Activated effector memory CD4-positive, alpha-beta T cell treated with anti-CD3 and anti-CD28 coated beads, Interleukin-2, amount 50 U/mL, for 16 hours (primary cell): ENCODE measurements around the gene TMEM154.

Experiments used
- DNase-seq: peaks from one replicate; pipeline ENCODE4 v3.0.0-alpha.2; 2020

The TMEM154 gene

GRCh38 chr4:152693871-152694270 is 14.1 kb upstream of the TMEM154 start:
- DNase-seq: no peak

- no peak for DNase-seq
Measured at GRCh38 chr4:152691761-152692160, 12.0 kb upstream of the TMEM154 start.

- no peak for DNase-seq
Measured at GRCh38 chr4:152690706-152691651, 11.2 kb upstream of the TMEM154 start.

DNA sequence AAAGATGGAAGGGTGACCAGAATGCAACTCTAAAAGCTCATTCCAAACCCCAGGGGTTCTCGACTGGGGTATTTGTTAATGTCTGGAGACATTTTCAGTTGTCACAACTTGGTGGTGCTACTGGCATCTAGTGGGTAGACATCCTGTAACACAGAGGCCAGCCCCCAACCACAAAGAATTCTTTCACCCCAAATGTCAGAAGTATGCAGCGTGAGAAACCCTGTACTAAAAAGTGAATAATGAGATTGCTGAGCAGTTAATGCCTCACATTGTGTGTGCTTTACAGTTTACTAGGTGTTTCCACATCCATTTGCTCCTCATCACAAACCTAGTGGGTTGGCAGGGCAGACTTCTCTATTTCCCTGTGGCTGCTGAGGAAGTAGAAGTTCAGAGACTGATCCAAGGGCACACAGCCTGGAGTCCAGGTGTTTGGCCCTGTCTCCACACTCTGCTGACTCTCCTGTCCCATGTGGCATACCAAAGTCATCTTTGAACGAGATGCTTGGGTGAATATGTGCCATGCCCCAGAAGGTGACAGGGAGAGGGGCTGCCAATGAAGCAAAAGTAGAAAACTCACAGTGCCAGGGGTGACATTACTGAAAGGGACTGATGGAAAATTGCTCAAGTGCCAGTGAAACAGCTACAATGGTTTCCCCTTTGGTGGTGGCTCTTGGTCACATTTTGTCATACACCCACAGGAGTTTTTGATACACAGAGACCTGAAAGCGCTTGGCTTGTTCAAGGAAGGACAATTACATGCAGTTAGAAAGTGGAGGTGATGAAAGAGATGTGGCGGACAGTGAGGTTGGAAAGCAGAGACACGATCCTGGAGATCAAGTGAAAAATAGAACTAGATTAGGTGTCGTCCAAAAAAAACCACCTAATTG is 10.1 kb upstream of the TMEM154 start:
- no peak for DNase-seq

DNA sequence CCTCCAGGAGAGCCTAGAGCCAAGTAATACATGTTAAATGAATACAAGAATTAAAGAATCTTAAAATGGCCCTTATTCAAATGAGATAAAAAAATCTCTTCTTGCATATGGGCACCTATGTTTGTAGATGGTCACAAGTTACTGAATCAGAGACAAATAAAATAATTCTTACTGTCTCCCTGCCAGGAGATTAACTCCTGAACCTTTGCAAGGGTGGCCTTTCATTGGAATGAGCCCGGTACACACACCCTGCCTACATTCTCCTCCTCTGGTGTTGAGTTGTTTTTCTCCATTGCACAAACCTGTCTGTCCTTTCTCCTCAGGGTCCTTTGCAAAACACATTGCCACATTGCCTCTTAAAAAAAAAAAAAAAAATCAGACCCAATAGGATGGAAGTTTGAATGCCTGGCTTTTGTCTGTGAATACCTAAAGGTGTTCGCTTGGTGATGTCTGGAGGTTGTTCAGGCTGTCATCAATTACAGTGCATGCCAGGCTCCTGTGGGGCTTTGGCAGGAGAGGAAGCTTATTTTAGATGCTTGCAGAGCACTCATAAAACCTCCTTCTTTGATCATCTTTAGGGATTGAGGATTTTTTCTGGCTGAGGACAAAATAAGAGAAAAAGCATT is 8.3 kb upstream of the TMEM154 start:
- no peak for DNase-seq

DNA sequence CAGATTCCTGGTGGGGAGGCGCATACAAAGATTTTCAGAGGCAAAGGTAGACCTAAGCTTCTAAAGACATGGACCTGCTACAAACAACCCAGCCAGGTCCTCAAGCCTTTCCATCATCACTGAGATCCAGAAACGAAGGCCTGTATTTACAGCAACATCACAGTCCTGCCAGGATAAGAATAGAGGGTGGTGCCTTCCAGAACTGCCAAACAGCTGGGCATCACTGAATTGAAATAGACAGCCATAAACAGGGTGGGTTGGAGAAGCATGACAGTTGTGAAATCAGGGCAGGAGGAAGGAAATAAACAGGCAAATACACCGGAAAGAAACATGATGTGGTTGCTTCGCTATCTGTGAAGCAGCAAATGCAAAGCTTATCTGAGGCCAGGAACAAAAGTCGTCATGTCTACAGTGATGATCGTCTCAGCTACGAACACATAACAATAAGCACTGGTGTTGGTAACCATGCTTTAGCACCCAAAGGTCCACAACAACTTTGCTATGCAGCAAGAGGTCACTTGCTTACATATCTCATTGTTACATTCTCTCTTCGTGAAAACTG is 6.7 kb upstream of the TMEM154 start:
- DNase-seq: no peak

DNA sequence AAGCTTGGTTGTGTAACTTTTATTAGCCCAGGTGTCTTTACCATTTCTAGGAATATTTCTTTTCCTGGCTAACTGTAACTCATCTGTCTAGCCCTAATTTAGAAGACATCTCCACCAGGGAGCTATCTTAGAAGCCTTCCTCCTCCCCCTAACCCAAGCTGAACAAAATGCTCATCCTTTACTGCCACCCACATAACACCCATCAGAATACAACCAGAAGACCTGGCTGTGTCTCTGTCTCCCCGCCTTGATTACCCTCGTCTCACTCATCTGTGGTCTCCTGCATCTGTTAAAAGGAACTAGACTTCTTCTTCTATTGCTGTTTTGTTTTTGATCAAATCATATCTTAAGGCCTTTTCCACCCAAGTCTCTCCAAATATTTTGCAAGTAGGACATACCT is 4.8 kb upstream of the TMEM154 start:
- DNase-seq: no peak

DNA sequence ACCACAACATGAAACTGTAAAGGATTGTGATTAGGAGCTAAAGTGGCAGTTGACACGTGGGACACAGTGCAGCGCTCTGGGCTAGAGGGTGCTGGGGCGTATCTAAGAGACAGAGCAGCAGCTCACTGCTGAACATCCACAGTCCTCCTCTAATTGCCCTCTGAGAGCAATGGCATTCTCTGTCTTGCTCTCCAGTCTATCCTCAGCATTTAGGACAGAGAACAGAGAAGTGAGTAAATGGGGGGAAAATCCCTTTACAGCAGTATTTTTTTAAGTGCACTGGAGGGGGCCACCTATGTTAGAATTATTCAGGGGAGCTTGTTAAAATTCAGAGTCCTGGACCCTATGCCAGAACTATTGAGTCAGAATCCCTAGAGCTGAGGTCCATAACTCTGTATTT is 4.2 kb upstream of the TMEM154 start:
- DNase-seq: no peak

DNA sequence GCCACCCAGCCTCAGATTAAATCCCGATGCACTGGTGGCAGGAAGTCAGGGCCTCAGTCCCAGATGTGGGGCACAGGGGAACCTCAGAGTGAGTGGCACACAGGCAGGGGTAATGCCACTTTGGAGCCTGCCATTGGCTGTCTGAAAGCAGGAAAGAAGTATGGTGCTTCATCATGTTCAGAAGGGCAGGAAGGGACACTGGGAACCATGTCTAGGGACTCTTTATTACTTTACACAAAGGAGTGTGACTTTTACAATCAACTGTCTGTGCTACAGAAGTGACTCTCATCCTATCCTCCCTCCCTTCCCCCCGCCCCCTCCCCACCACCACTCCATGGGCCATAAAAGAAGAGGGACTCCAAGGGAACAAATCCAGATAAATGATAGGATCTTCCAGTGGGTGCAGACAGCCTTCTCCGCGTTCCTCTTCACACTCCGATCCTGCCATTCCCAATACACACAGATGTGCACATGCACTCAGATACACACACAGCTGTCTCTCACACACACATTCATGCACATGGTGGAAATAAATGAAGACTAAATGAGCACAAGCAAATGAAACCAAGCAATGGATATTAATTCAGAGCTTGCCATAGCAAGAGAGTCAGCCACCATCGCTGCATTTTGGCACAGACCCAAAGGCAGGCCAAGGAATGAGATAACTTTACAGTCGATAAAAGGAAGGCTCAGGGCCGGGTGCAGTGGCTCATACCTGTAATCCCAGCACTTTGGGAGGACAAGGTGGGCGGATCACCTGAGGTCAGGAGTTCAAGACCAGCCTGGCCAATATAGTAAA is 2.5 kb upstream of the TMEM154 start:
- DNase-seq: no peak

DNA sequence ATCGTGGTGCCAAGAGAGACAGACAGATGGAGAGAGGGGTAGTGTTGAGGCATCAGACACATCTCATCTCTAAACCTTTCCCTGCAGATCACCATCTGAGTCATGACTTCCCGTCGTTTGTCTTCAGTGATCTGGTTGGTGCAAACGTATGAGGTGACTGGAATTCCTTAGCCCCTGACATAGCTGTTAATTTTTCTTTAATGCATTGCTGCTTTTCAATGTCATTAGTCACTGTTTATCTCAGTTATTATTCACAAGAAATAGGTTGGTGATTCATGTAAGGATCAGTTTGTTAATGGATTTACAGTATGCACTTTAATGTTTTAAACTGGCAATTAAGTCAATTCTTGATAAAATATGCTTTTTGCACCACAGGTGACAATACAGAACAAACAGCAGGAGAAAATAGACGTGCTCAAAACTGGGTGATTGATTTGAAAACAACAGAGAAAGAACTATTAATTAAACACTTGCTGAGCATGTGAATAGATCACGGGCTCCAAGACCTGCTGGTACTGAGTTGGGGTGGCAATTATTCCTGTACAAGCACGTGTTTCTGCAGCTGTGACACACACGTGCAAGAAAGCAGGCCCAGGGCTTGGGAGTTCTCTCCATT is 1.3 kb upstream of the TMEM154 start:
- DNase-seq: no peak

DNA sequence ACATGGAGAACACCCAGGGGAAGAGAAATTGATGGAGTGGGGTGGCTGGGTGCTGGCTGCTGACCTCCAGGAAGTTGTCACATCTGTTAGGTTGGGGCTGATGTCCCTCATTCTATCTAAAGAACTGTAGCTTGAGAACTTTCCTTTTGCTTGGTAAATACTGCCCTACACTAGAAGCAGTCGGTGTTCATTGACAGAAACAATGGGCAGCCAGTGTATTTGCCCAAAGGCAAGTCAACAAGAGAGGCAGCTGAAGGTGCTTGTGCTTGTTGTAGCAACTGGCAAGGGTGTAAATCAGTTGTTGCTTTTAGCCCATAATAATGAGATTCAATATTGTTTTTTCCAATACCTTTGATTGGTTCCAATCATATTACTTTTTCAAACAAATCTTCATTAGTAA is 956 bp downstream of the TMEM154 start:
- no peak for DNase-seq

DNA sequence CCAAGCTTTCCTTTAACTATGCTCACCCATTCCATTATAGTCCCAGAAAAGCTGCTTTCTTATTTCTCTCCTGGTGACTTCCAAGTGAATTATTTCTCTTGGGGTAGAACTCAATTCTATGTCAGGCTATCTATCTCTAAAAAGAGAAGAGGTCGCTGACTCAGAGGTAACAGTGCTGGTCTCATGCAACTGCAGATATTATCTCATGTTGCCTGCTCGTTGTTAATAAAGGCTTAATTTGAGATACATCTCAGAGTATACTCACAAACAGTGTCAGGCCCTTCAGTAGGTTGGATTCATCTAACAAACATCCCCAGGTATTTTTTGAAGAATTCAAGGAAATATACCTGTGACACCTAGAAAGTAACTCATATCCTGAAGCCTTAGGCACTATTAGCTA is 2.7 kb downstream of the TMEM154 start:
- no peak for DNase-seq

GRCh38 chr4:152676052-152676854 is 3.5 kb downstream of the TMEM154 start:
- no peak for DNase-seq

GRCh38 chr4:152674359-152674758 is 5.4 kb downstream of the TMEM154 start:
- DNase-seq: no peak

- DNase-seq: no peak
Measured at GRCh38 chr4:152673489-152673888, 6.3 kb downstream of the TMEM154 start.

DNA sequence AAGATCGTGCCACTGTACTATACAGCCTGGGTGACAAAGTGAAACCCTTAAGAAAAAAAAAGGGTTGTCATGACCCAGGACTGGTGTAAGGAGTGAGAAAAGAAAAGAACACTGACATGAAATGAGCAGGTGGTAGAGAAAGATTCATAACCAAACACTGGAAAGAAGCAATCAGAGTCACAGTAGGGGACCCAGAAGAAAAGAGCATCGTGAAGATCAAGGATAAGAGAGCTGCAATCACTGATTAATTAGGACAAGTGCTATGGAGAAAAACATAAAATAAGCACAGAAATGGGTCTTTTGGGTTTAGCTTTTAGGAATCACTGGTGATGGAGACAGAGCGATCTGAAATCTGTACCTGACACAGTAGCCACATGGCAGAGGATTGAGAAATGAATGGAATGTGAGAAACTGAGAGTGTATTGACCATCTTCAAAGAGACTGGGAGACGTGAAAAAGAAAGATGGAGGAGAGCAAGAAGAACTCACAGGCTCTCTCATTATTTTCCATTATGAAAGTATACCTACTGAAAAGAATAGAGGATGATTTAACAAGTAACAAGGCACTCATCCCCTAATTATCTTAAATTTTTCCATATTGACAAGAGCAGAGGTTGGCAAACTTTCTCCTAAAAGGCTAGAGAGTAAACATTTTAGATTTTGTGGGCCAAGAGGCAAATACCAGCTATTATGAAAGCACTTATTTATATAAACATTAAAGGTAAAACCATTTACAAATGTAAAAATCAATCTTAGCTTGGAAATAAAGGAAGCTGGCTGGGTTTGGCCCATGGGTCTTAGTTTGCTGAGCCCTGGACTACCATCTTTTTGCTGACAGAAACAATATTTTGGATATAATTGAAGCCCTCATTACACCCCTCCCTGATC is 7.3 kb downstream of the TMEM154 start:
- DNase-seq: no peak

DNA sequence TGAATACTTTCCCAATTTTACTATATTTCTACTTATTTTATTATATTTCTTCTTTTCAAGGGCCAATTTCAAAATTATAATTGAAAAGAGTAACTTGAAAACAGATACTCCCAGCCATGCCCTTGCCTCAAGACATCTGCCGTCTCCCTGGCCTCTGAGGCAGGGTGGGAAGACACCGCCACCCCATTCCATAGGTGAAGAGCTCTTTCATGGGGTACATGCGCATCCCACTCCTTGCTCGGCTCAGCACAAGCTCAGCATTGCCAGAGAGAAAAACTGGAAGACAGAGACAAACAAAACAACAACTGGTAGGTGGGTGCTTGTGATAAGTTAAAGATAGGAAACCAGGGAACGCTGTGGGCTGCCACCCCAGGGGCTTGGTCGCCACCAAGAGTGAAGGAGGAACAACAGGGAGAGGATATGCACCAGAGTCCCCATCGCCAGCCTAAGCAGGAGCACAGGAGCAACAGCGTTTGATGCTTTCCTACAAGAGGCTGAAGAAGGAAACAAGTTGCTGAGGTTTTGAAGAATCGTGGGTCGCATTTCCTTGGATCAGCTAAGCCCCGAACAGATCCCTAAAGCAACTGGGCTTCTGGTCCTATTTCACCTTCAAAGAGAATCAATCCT is 11.3 kb downstream of the TMEM154 start:
- DNase-seq: no peak

DNA sequence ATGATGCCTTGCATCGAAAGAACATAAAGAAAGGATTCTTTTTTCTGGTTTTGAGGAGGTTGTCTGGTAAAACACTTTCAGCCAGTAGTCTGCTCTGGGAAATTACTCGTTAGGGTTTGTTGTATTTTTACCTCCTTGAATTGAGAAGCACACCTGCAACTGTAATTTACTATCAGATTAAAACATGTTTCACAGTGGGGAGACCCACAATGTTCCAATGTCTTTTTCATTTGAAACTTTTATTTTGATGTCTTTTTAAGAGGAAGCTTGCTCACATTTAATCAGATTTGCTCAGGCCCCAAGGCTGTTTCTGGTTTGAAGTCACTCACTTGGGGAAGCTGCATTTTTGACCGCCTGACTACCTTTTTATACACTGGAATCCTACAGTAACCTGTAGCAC is 12.0 kb downstream of the TMEM154 start:
- no peak for DNase-seq

DNA sequence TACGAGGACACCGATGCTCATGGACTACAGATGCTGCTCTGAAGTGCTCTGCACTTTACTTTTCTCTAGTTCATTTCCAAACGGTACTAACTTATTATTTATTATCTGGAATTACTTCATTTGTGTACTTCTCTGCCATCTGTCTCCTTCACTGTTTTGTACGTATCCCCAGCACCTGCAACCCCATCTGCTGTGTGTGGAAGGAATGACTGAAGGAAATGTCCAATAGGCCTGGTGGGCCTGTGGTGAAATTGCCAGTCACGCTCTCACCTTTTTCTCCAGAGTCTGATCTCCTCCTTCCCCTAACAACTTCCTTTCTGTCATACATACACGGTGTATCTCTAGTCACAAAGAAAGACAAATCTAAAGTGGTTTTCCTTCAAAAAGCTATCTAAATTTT is 12.9 kb downstream of the TMEM154 start:
- DNase-seq: no peak
